HL-60 (cell line): Measurements from ENCODE around the gene ISCU.

Source experiments
- DNase-seq, 2 experiments: peaks; one replicate each; pipeline ENCODE4 v3.0.0-alpha.2; 2010 to 2020; ENCODE audit warnings: low read depth in 1 of 2, low spot score in 1 of 2
- H3K27ac ChIP-seq: fragments of 250-450 bp; sonication (Bioruptor Pico); replicated peaks from 2 replicates; pipeline ENCODE4 v1.5.1; 2020; ENCODE audit warnings: mild to moderate bottlenecking, moderate library complexity
- H3K27me3 ChIP-seq: fragments of 250-450 bp; sonication (Bioruptor Pico); 2 replicates; pipeline ENCODE4 v1.5.1; 2021; ENCODE audit warnings: mild to moderate bottlenecking, moderate library complexity; ENCODE audit not compliant: insufficient read depth, poor library complexity, severe bottlenecking
- H3K4me3 ChIP-seq: replicated peaks from 2 replicates; pipeline ENCODE4 v1.5.1; 2011; ENCODE audit warnings: mild to moderate bottlenecking, control low read depth, low read length; ENCODE audit not compliant: insufficient read depth
- CTCF ChIP-seq: IDR thresholded peaks from one replicate; pipeline ENCODE4 v1.5.1; 2011; ENCODE audit warnings: low read length, control low read depth, inconsistent platforms; ENCODE audit not compliant: insufficient read depth
- GABPA ChIP-seq: IDR thresholded peaks from 2 replicates; pipeline ENCODE4 v1.6.1; 2012; ENCODE audit warnings: low read depth
- POLR2AphosphoS5 ChIP-seq: IDR thresholded peaks from 2 replicates; pipeline ENCODE4 v1.6.1; 2012; ENCODE audit warnings: low read depth
- REST ChIP-seq: IDR thresholded peaks from 2 replicates; pipeline ENCODE4 v1.6.1; 2012; ENCODE audit warnings: low read depth; ENCODE audit not compliant: insufficient replicate concordance
- SPI1 ChIP-seq: IDR thresholded peaks from 2 replicates; pipeline ENCODE4 v1.6.1; 2012; ENCODE audit warnings: low read depth, mild to moderate bottlenecking, borderline replicate concordance

ISCU gene

GRCh38 chr12:108586306-108586705 is 23.9 kb downstream of the ISCU start:
- Histone ChIP-seq H3K4me3 (no peak overlapping the region), H3K27me3 (no peaks in the 10 kb centered on the region), H3K27ac (no peak overlapping the region)
- TF ChIP-seq REST (no peak), POLR2AphosphoS5 (no peak), GABPA (no peak), CTCF (no peak), SPI1 (no peak)
- no peak for DNase-seq

GRCh38 chr12:108587826-108588225 is 25.4 kb downstream of the ISCU start:
- Histone ChIP-seq H3K27ac (no peak overlapping the region), H3K27me3 (no peaks in the 10 kb centered on the region), H3K4me3 (no peak overlapping the region)
- TF ChIP-seq CTCF (no peak), POLR2AphosphoS5 (no peak), REST (no peak), SPI1 (no peak), GABPA (no peak)
- DNase-seq = no peak

- Histone ChIP-seq H3K27ac (no peak overlapping the region), H3K27me3 (no peaks in the 10 kb centered on the region), H3K4me3 (no peak overlapping the region)
- no peak for DNase-seq
- no peak for TF ChIP-seq REST
- TF ChIP-seq CTCF = no peak
- TF ChIP-seq POLR2AphosphoS5 = no peak
- no peak for TF ChIP-seq GABPA
- no peak for TF ChIP-seq SPI1
Observed at GRCh38 chr12:108589028-108589839, 26.8 kb downstream of the ISCU start.
